CD4-positive, CD25-positive, alpha-beta regulatory T cell (primary cell): ENCODE measurements around the gene CHMP5. TPM values are rescaled to one million over a fixed set of nuclear protein-coding genes. Genes with fewer than 3 reads are reported as not detected.

Source experiments
- ATAC-seq, 2 donors: fragments of 150-1000 bp; cut with Tn5 transposase; one replicate each; pipeline ENCODE4 v1.10.0; 2021; ENCODE audit warnings: low read depth in 2 of 2, moderate number of reproducible peaks in 2 of 2, moderate library complexity in 1 of 2
- DNase-seq, 3 donors: peaks; one replicate each; pipeline versions ENCODE4 v3.0.0 to v3.0.0-alpha.2; 2012 to 2022; ENCODE audit warnings: mixed read lengths in 1 of 3
- H3K27ac ChIP-seq: one replicate; pipeline ENCODE4 v1.7.0; 2013; ENCODE audit warnings: mild to moderate bottlenecking, low read length; ENCODE audit not compliant: insufficient read depth, poor library complexity, severe bottlenecking
- H3K27me3 ChIP-seq: one replicate; pipeline ENCODE4 v1.7.0; 2013; ENCODE audit warnings: low read length; ENCODE audit not compliant: control insufficient read depth, insufficient read depth
- H3K36me3 ChIP-seq: one replicate; pipeline ENCODE4 v1.7.0; 2013; ENCODE audit warnings: mild to moderate bottlenecking, low read length, moderate library complexity; ENCODE audit not compliant: control insufficient read depth, insufficient read depth
- H3K4me1 ChIP-seq: 2 replicates; pipeline ENCODE4 v1.7.0; 2013; ENCODE audit warnings: mild to moderate bottlenecking, low read length; ENCODE audit not compliant: insufficient read depth, control insufficient read depth, poor library complexity, severe bottlenecking
- H3K4me3 ChIP-seq: one replicate; pipeline ENCODE4 v1.7.0; 2013; ENCODE audit warnings: low read depth, mild to moderate bottlenecking, low read length, moderate library complexity
- H3K9me3 ChIP-seq, 2 experiments: 1 replicate in 1 of 2; 2 replicates in 1 of 2; pipeline ENCODE4 v1.7.0; 2013; ENCODE audit warnings: low read length in 2 of 2, mild to moderate bottlenecking in 1 of 2, moderate library complexity in 1 of 2; ENCODE audit not compliant: control insufficient read depth in 2 of 2
- H3K27ac Mint-ChIP-seq, 3 donors: one replicate each; pipeline ENCODE4 v1.8.0; 2020 to 2022; ENCODE audit warnings: mild to moderate bottlenecking in 3 of 3, mixed read lengths in 3 of 3, moderate library complexity in 2 of 3
- H3K27me3 Mint-ChIP-seq: one replicate; pipeline ENCODE4 v1.8.0; 2022; ENCODE audit warnings: mild to moderate bottlenecking, mixed read lengths
- H3K36me3 Mint-ChIP-seq: one replicate; pipeline ENCODE4 v1.8.0; 2020; ENCODE audit warnings: mixed read lengths
- H3K4me1 Mint-ChIP-seq, 4 donors: one replicate each; pipeline ENCODE4 v1.8.0; 2020 to 2022; ENCODE audit warnings: mixed read lengths in 4 of 4, mild to moderate bottlenecking in 1 of 4
- H3K4me3 Mint-ChIP-seq, 4 donors: one replicate each; pipeline ENCODE4 v1.8.0; 2020 to 2022; ENCODE audit warnings: mild to moderate bottlenecking in 4 of 4, mixed read lengths in 4 of 4, moderate library complexity in 3 of 4
- H3K9me3 Mint-ChIP-seq, 7 donors: one replicate each; pipeline ENCODE4 v1.8.0; 2020 to 2022; ENCODE audit warnings: mixed read lengths in 7 of 7, mild to moderate bottlenecking in 3 of 7, moderate library complexity in 2 of 7
- polyA plus RNA-seq, 4 donors: library from polyadenylated mRNA; unstranded; fragments of 300-500 nt; fragmentation: Illumina TruSeq; gene quantifications; one replicate each; pipeline ENCODE4 v1.2.3, GENCODE V29; 2021
- total RNA-seq: library from RNA; stranded (reverse); gene quantifications from one replicate; pipeline ENCODE4 v1.2.3, GENCODE V29; 2022

The CHMP5 gene
- total and polyA plus RNA-seq, 5 donors from 2014 or later: 25.5 to 58.3 (median 55.8) TPM

- Mint-ChIP-seq H3K4me3 (no peak overlapping the region), H3K27ac (no peak overlapping the region), H3K9me3 (no peaks in the 10 kb centered on the region), H3K4me1 (peaks cover 0 to 10% (median 9%) of the 10 kb centered on the region in 4 donors), H3K36me3 (no peaks in the 10 kb centered on the region), H3K27me3 (peaks cover 17% of the 10 kb centered on the region)
- no peaks in the 10 kb centered on the region for H3K9me3 ChIP-seq
- no peak overlapping the region for H3K4me3 ChIP-seq
- no peaks in the 10 kb centered on the region for H3K36me3 ChIP-seq
- peaks cover 2% of the 10 kb centered on the region for H3K27me3 ChIP-seq
- H3K27ac ChIP-seq: no peak overlapping the region
- H3K4me1 ChIP-seq: no peaks in the 10 kb centered on the region
- ATAC-seq (no peak), DNase-seq (no peak)
Observed at GRCh38 chr9:33227741-33228140, 37.1 kb upstream of the CHMP5 start.

- H3K27me3 ChIP-seq: peaks cover 2% of the 10 kb centered on the region
- H3K4me1 ChIP-seq: no peaks in the 10 kb centered on the region
- no peaks in the 10 kb centered on the region for H3K9me3 ChIP-seq
- ATAC-seq (no peak), DNase-seq (no peak)
- H3K4me3 ChIP-seq: no peak overlapping the region
- peaks cover 0 to 10% (median 9%) of the 10 kb centered on the region in 4 donors for H3K4me1 Mint-ChIP-seq
- H3K4me3 Mint-ChIP-seq: no peak overlapping the region
- no peaks in the 10 kb centered on the region for H3K36me3 ChIP-seq
- no peak overlapping the region for H3K27ac ChIP-seq
- no peaks in the 10 kb centered on the region for H3K36me3 Mint-ChIP-seq
- no peaks in the 10 kb centered on the region for H3K9me3 Mint-ChIP-seq
- H3K27me3 Mint-ChIP-seq: peaks cover 16% of the 10 kb centered on the region
- no peak overlapping the region for H3K27ac Mint-ChIP-seq
Observed at GRCh38 chr9:33228606-33229005, 36.2 kb upstream of the CHMP5 start.

GRCh38 chr9:33229359-33230114 lies 35.3 kb upstream of the CHMP5 start:
- H3K27me3 ChIP-seq: no peaks in the 10 kb centered on the region
- no peak overlapping the region for H3K27ac ChIP-seq
- H3K4me1 ChIP-seq: no peaks in the 10 kb centered on the region
- no peak for ATAC-seq
- H3K36me3 Mint-ChIP-seq: no peaks in the 10 kb centered on the region
- peaks cover 0 to 10% (median 9%) of the 10 kb centered on the region in 4 donors for H3K4me1 Mint-ChIP-seq
- H3K4me3 ChIP-seq: no peak overlapping the region
- H3K36me3 ChIP-seq: no peaks in the 10 kb centered on the region
- DNase-seq: no peak
- H3K27me3 Mint-ChIP-seq: peaks cover 14% of the 10 kb centered on the region
- H3K4me3 Mint-ChIP-seq: no peak overlapping the region
- H3K9me3 Mint-ChIP-seq: no peaks in the 10 kb centered on the region
- peak overlapping the region in 2 of 3 donors; percentile 3 to 39 for H3K27ac Mint-ChIP-seq
- H3K9me3 ChIP-seq: no peaks in the 10 kb centered on the region

- Mint-ChIP-seq H3K27me3 (peaks cover 11% of the 10 kb centered on the region), H3K36me3 (no peaks in the 10 kb centered on the region), H3K9me3 (no peaks in the 10 kb centered on the region), H3K27ac (no peak overlapping the region), H3K4me1 (peaks cover 0 to 2% (median under 1%) of the 10 kb centered on the region in 4 donors), H3K4me3 (no peak overlapping the region)
- Histone ChIP-seq H3K9me3 (no peaks in the 10 kb centered on the region), H3K27ac (no peak overlapping the region), H3K36me3 (no peaks in the 10 kb centered on the region), H3K4me3 (no peak overlapping the region), H3K4me1 (no peaks in the 10 kb centered on the region), H3K27me3 (no peaks in the 10 kb centered on the region)
- DNase-seq (no peak), ATAC-seq (no peak)
Observed at GRCh38 chr9:33230756-33231622, 33.9 kb upstream of the CHMP5 start.

- H3K27me3 Mint-ChIP-seq: peaks cover 9% of the 10 kb centered on the region
- no peaks in the 10 kb centered on the region for H3K36me3 Mint-ChIP-seq
- H3K9me3 Mint-ChIP-seq: no peaks in the 10 kb centered on the region
- ATAC-seq: no peak
- Histone ChIP-seq H3K9me3 (no peaks in the 10 kb centered on the region), H3K36me3 (no peaks in the 10 kb centered on the region), H3K4me3 (no peak overlapping the region), H3K27ac (no peak overlapping the region), H3K27me3 (no peaks in the 10 kb centered on the region), H3K4me1 (no peaks in the 10 kb centered on the region)
- H3K4me1 Mint-ChIP-seq: no peaks in the 10 kb centered on the region
- DNase-seq: no peak
- H3K27ac Mint-ChIP-seq: no peak overlapping the region
- H3K4me3 Mint-ChIP-seq: no peak overlapping the region
Observed at GRCh38 chr9:33231623-33231942, 33.3 kb upstream of the CHMP5 start.

- Mint-ChIP-seq H3K4me3 (no peak overlapping the region), H3K4me1 (no peaks in the 10 kb centered on the region), H3K27ac (no peak overlapping the region), H3K27me3 (peaks cover 16% of the 10 kb centered on the region), H3K36me3 (no peaks in the 10 kb centered on the region), H3K9me3 (no peaks in the 10 kb centered on the region)
- no peak overlapping the region for H3K4me3 ChIP-seq
- no peaks in the 10 kb centered on the region for H3K36me3 ChIP-seq
- no peak for ATAC-seq
- no peak for DNase-seq
- H3K4me1 ChIP-seq: no peaks in the 10 kb centered on the region
- H3K27ac ChIP-seq: no peak overlapping the region
- no peaks in the 10 kb centered on the region for H3K9me3 ChIP-seq
- H3K27me3 ChIP-seq: no peaks in the 10 kb centered on the region
Observed at GRCh38 chr9:33232815-33233214, 32.0 kb upstream of the CHMP5 start.

GRCh38 chr9:33233626-33234342 lies 31.1 kb upstream of the CHMP5 start:
- Mint-ChIP-seq H3K4me3 (no peak overlapping the region), H3K4me1 (no peaks in the 10 kb centered on the region), H3K36me3 (no peaks in the 10 kb centered on the region), H3K27ac (no peak overlapping the region), H3K9me3 (no peaks in the 10 kb centered on the region), H3K27me3 (peaks cover 16% of the 10 kb centered on the region)
- DNase-seq (no peak), ATAC-seq (no peak)
- H3K4me3 ChIP-seq: no peak overlapping the region
- H3K36me3 ChIP-seq: no peaks in the 10 kb centered on the region
- no peaks in the 10 kb centered on the region for H3K9me3 ChIP-seq
- no peak overlapping the region for H3K27ac ChIP-seq
- no peaks in the 10 kb centered on the region for H3K4me1 ChIP-seq
- H3K27me3 ChIP-seq: no peaks in the 10 kb centered on the region
